ENCODE results near the gene DCHS1.

The DCHS1 gene

GRCh38 chr11:6655020-6655789, 404 bp downstream of the DCHS1 start:
- ChIA-PET POLR2A (no interaction called here), CTCF (no interaction called here)
- TF ChIP-seq L3MBTL2 (conservative IDR thresholded peaks at IDR 0.05), result no peak
- TF ChIP-seq HDGF (IDR thresholded peaks at IDR 0.05; ENCODE audit: borderline replicate concordance), result no peak
- no peak for TF ChIP-seq FOXA1 (IDR thresholded peaks at IDR 0.05)
- no peak for TF ChIP-seq PKNOX1 (IDR thresholded peaks at IDR 0.05)
- TF ChIP-seq SP1 (IDR thresholded peaks at IDR 0.05), result no peak
- no peak for TF ChIP-seq BHLHE40 (IDR thresholded peaks at IDR 0.05; ENCODE audit: borderline replicate concordance)
- no peak for TF ChIP-seq FOXM1 (IDR thresholded peaks at IDR 0.05; ENCODE audit: borderline replicate concordance)
- TF ChIP-seq ZNF384 (IDR thresholded peaks at IDR 0.05), result no peak
- TF ChIP-seq LEF1 (IDR thresholded peaks at IDR 0.05; ENCODE audit: borderline replicate concordance), result no peak
- TF ChIP-seq CTBP1 (IDR thresholded peaks at IDR 0.05; ENCODE audit: borderline replicate concordance), result no peak
- TF ChIP-seq SUZ12 (IDR thresholded peaks at IDR 0.05), result no peak
- TF ChIP-seq ARNT (IDR thresholded peaks at IDR 0.05), result no peak
- no peak for TF ChIP-seq NFRKB (IDR thresholded peaks at IDR 0.05)
- no peak for TF ChIP-seq ELF4 (IDR thresholded peaks at IDR 0.05)
- TF ChIP-seq FOXK2 (IDR thresholded peaks at IDR 0.05), result no peak
- no peak for TF ChIP-seq TARDBP (IDR thresholded peaks at IDR 0.05)
- no peak for DNase-seq (ENCODE audit: extremely low spot score)

GRCh38 chr11:6654281-6655019, 1.2 kb downstream of the DCHS1 start:
- CTCF ChIA-PET, result no interaction called here
- POLR2A ChIA-PET, result interaction anchor here (1.2 kb wide), 1 partner anchor 26 kb away, joined by 3 read pairs; no protein-coding TSS in a partner anchor

GRCh38 chr11:6653656-6654055, 2.0 kb downstream of the DCHS1 start:
- POLR2A ChIA-PET, result interaction anchor here (1.2 to 1.3 kb wide), 2 partner anchors 27 to 29 kb away, joined by 3 to 4 read pairs; partner anchors contain the start of gene MRPL17
- CTCF ChIA-PET, result no interaction called here
- no peak for TF ChIP-seq ELF4 (IDR thresholded peaks at IDR 0.05)
- TF ChIP-seq TARDBP (IDR thresholded peaks at IDR 0.05), result no peak
- no peak for TF ChIP-seq ZNF384 (IDR thresholded peaks at IDR 0.05)
- TF ChIP-seq FOXA1 (IDR thresholded peaks at IDR 0.05), result no peak
- no peak for TF ChIP-seq PKNOX1 (IDR thresholded peaks at IDR 0.05)
- DNase-seq (ENCODE audit: extremely low spot score), result no peak

More at GRCh38 chr11:6654281-6655019, 1.2 kb downstream of the DCHS1 start:
- DNase-seq (ENCODE audit: extremely low spot score), result no peak
- TF ChIP-seq FOXK2 (IDR thresholded peaks at IDR 0.05) (no peak), NFRKB (IDR thresholded peaks at IDR 0.05) (no peak), PKNOX1 (IDR thresholded peaks at IDR 0.05) (no peak), SUZ12 (IDR thresholded peaks at IDR 0.05) (no peak), HDGF (IDR thresholded peaks at IDR 0.05; ENCODE audit: borderline replicate concordance) (no peak), LEF1 (IDR thresholded peaks at IDR 0.05; ENCODE audit: borderline replicate concordance) (no peak), ELF4 (IDR thresholded peaks at IDR 0.05) (no peak), ZNF384 (IDR thresholded peaks at IDR 0.05) (no peak), FOXM1 (IDR thresholded peaks at IDR 0.05; ENCODE audit: borderline replicate concordance) (no peak), ARNT (IDR thresholded peaks at IDR 0.05) (no peak), SP1 (IDR thresholded peaks at IDR 0.05) (no peak), TARDBP (IDR thresholded peaks at IDR 0.05) (no peak), L3MBTL2 (conservative IDR thresholded peaks at IDR 0.05) (no peak)

- CTCF ChIA-PET, result no interaction called here
- TF ChIP-seq SP1 (IDR thresholded peaks at IDR 0.05) (no peak), L3MBTL2 (conservative IDR thresholded peaks at IDR 0.05) (no peak), BHLHE40 (IDR thresholded peaks at IDR 0.05; ENCODE audit: borderline replicate concordance) (no peak), ZNF384 (IDR thresholded peaks at IDR 0.05) (no peak), FOXK2 (IDR thresholded peaks at IDR 0.05) (no peak), TARDBP (IDR thresholded peaks at IDR 0.05) (no peak), FOXM1 (IDR thresholded peaks at IDR 0.05; ENCODE audit: borderline replicate concordance) (no peak), CTBP1 (IDR thresholded peaks at IDR 0.05; ENCODE audit: borderline replicate concordance) (no peak), SUZ12 (IDR thresholded peaks at IDR 0.05) (no peak), ARNT (IDR thresholded peaks at IDR 0.05) (no peak), LEF1 (IDR thresholded peaks at IDR 0.05; ENCODE audit: borderline replicate concordance) (no peak), FOXA1 (IDR thresholded peaks at IDR 0.05) (no peak), HDGF (IDR thresholded peaks at IDR 0.05; ENCODE audit: borderline replicate concordance) (no peak), ELF4 (IDR thresholded peaks at IDR 0.05) (no peak), NFRKB (IDR thresholded peaks at IDR 0.05) (no peak)
Observed at GRCh38 chr11:6653097-6653496, 2.5 kb downstream of the DCHS1 start.

GRCh38 chr11:6652182-6652581, 3.4 kb downstream of the DCHS1 start:
- TF ChIP-seq BHLHE40 (IDR thresholded peaks at IDR 0.05; ENCODE audit: borderline replicate concordance) (no peak), FOXA1 (IDR thresholded peaks at IDR 0.05) (no peak), FOXK2 (IDR thresholded peaks at IDR 0.05) (no peak), SP1 (IDR thresholded peaks at IDR 0.05) (no peak), PKNOX1 (IDR thresholded peaks at IDR 0.05) (no peak), NFRKB (IDR thresholded peaks at IDR 0.05) (no peak), ELF4 (IDR thresholded peaks at IDR 0.05) (no peak), ZNF384 (IDR thresholded peaks at IDR 0.05) (no peak), CTBP1 (IDR thresholded peaks at IDR 0.05; ENCODE audit: borderline replicate concordance) (no peak), TARDBP (IDR thresholded peaks at IDR 0.05) (no peak), L3MBTL2 (conservative IDR thresholded peaks at IDR 0.05) (no peak), LEF1 (IDR thresholded peaks at IDR 0.05; ENCODE audit: borderline replicate concordance) (no peak), FOXM1 (IDR thresholded peaks at IDR 0.05; ENCODE audit: borderline replicate concordance) (no peak), HDGF (IDR thresholded peaks at IDR 0.05; ENCODE audit: borderline replicate concordance) (no peak), SUZ12 (IDR thresholded peaks at IDR 0.05) (no peak), ARNT (IDR thresholded peaks at IDR 0.05) (no peak)
- no peak for DNase-seq (ENCODE audit: extremely low spot score)
- POLR2A ChIA-PET, result no interaction called here
- CTCF ChIA-PET, result no interaction called here

More at GRCh38 chr11:6653097-6653496, 2.5 kb downstream of the DCHS1 start:
- no peak for DNase-seq (ENCODE audit: extremely low spot score)
- POLR2A ChIA-PET, result interaction anchor here (1.2 to 1.3 kb wide), 2 partner anchors 28 to 30 kb away, joined by 3 to 4 read pairs; partner anchors contain the start of gene MRPL17
